Measurements from ENCODE around the gene CTU2. TPM values are rescaled to one million over a fixed set of nuclear protein-coding genes. Genes with fewer than 3 reads are reported as not detected.

CTU2 gene
- total RNA-seq, 3 donors from 2014 or later (not counting 1 experiment from before 2014, with no cell fraction given), result 36.6 to 43.3 (median 39.9) TPM

- Histone ChIP-seq H3K9me3 (ENCODE audit: control insufficient read depth, insufficient read depth, low read length) (no peaks in the 10 kb centered on the region), H3K36me3 (ENCODE audit: control insufficient read depth, insufficient read depth, low read length) (peaks cover 8% of the 10 kb centered on the region), H3K4me1 (ENCODE audit: control insufficient read depth, insufficient read depth, low read length) (peaks cover 57% of the 10 kb centered on the region), H3K27ac (ENCODE audit: low read length) (no peak overlapping the region), H3K4me3 (ENCODE audit: low read length) (no peak overlapping the region), H3K27me3 (ENCODE audit: control insufficient read depth, insufficient read depth, low read length) (no peaks in the 10 kb centered on the region)
- DNase-seq (no peak), ATAC-seq (no peak)
- intact Hi-C loops (cut with micrococcal nuclease), result no loop called here
- Mint-ChIP-seq H3K4me3 (peak overlapping the region; percentile 45), H3K4me1 (peaks cover 14 to 36% of the 10 kb centered on the region in 2 donors), H3K27me3 (ENCODE audit: low read depth in 2 of 2) (no peaks in the 10 kb centered on the region), H3K27ac (peak overlapping the region in 1 of 2 donors; percentile 70), H3K36me3 (no peaks in the 10 kb centered on the region), H3K9me3 (no peaks in the 10 kb centered on the region)
- TF ChIP-seq CTCF (IDR thresholded peaks at IDR 0.05), result no peak
- WGBS (ENCODE audit: insufficient coverage), result 89% methylated on average over 21 of the region's 21 CpGs
Observed at GRCh38 chr16:88690341-88691128, 15.8 kb upstream of the CTU2 start.

GRCh38 chr16:88691129-88691813 is 15.0 kb upstream of the CTU2 start:
- TF ChIP-seq CTCF (IDR thresholded peaks at IDR 0.05), result no peak
- intact Hi-C loops (cut with micrococcal nuclease), result no loop called here
- H3K27me3 ChIP-seq (ENCODE audit: control insufficient read depth, insufficient read depth, low read length), result no peaks in the 10 kb centered on the region
- H3K4me3 ChIP-seq (ENCODE audit: low read length), result no peak overlapping the region
- H3K27ac ChIP-seq (ENCODE audit: low read length), result no peak overlapping the region
- H3K4me1 Mint-ChIP-seq, result peaks cover 14 to 36% of the 10 kb centered on the region in 2 donors
- H3K36me3 Mint-ChIP-seq, result no peaks in the 10 kb centered on the region
- no peaks in the 10 kb centered on the region for H3K27me3 Mint-ChIP-seq (ENCODE audit: low read depth in 2 of 2)
- no peaks in the 10 kb centered on the region for H3K9me3 ChIP-seq (ENCODE audit: control insufficient read depth, insufficient read depth, low read length)
- H3K4me3 Mint-ChIP-seq, result peak overlapping the region; percentile 45
- H3K9me3 Mint-ChIP-seq, result no peaks in the 10 kb centered on the region
- WGBS (ENCODE audit: insufficient coverage), result 91% methylated on average over 33 of the region's 33 CpGs
- DNase-seq (no peak), ATAC-seq (no peak)
- peaks cover 15% of the 10 kb centered on the region for H3K36me3 ChIP-seq (ENCODE audit: control insufficient read depth, insufficient read depth, low read length)
- H3K4me1 ChIP-seq (ENCODE audit: control insufficient read depth, insufficient read depth, low read length), result peaks cover 52% of the 10 kb centered on the region
- no peak overlapping the region for H3K27ac Mint-ChIP-seq

GRCh38 chr16:88691924-88692560 is 14.3 kb upstream of the CTU2 start:
- ATAC-seq (peak; percentile 44 to 80 (median 61)), DNase-seq (peak in 1 of 2 donors; percentile 40)
- Histone ChIP-seq H3K9me3 (ENCODE audit: control insufficient read depth, insufficient read depth, low read length) (no peaks in the 10 kb centered on the region), H3K27me3 (ENCODE audit: control insufficient read depth, insufficient read depth, low read length) (no peaks in the 10 kb centered on the region), H3K4me3 (ENCODE audit: low read length) (no peak overlapping the region), H3K36me3 (ENCODE audit: control insufficient read depth, insufficient read depth, low read length) (peaks cover 23% of the 10 kb centered on the region), H3K4me1 (ENCODE audit: control insufficient read depth, insufficient read depth, low read length) (peaks cover 46% of the 10 kb centered on the region), H3K27ac (ENCODE audit: low read length) (no peak overlapping the region)
- TF ChIP-seq CTCF (IDR thresholded peaks at IDR 0.05), result no peak
- Mint-ChIP-seq H3K4me3 (peak overlapping the region; percentile 35), H3K4me1 (peaks cover 14 to 36% of the 10 kb centered on the region in 2 donors), H3K27ac (no peak overlapping the region), H3K27me3 (ENCODE audit: low read depth in 2 of 2) (no peaks in the 10 kb centered on the region), H3K36me3 (no peaks in the 10 kb centered on the region), H3K9me3 (no peaks in the 10 kb centered on the region)
- WGBS (ENCODE audit: insufficient coverage), result 16% methylated on average over 26 of the region's 26 CpGs
- intact Hi-C loops (cut with micrococcal nuclease), result no loop called here
